SU-DHL-6 (cell line): ENCODE data around the gene THSD4.

Experiments
- H2AFZ ChIP-seq: fragments of 200-600 bp; sonication (generic); 2 replicates; pipeline ENCODE4 v1.6.1; 2014; ENCODE audit warnings: low read depth, mild to moderate bottlenecking, moderate library complexity, mixed read lengths, antibody characterized with exemption, low read length; ENCODE audit not compliant: severe bottlenecking
- H3F3A ChIP-seq: fragments of 200-600 bp; shearing (Covaris generic); 2 replicates; pipeline ENCODE4 v1.6.0; 2016; ENCODE audit warnings: antibody characterized with exemption, mild to moderate bottlenecking; ENCODE audit not compliant: insufficient read depth
- H3K27ac ChIP-seq: fragments of 200-600 bp; sonication (generic); 2 replicates; pipeline ENCODE4 v1.5.1; 2016; ENCODE audit warnings: low read depth, mild to moderate bottlenecking, low read length, moderate library complexity, mixed read lengths
- H3K27me3 ChIP-seq: fragments of 200-600 bp; sonication (generic), shearing (Covaris generic); 2 replicates; pipeline ENCODE4 v1.6.0; 2014; ENCODE audit warnings: mild to moderate bottlenecking, low read length
- H3K36me3 ChIP-seq: fragments of 200-600 bp; sonication (generic); 2 replicates; pipeline ENCODE4 v1.6.1; 2014; ENCODE audit warnings: mild to moderate bottlenecking, low read length, mixed read lengths
- H3K4me2 ChIP-seq: fragments of 300-600, 200-600 bp; shearing (Covaris generic), sonication (generic); 2 replicates; pipeline ENCODE4 v1.6.0; 2014; ENCODE audit warnings: low read length, low read depth, mild to moderate bottlenecking; ENCODE audit not compliant: poor library complexity, severe bottlenecking
- H3K4me3 ChIP-seq: fragments of 200-600 bp; sonication (generic); 2 replicates; pipeline ENCODE4 v1.5.1; 2014; ENCODE audit warnings: antibody characterized with exemption, low read length, mild to moderate bottlenecking, mixed read lengths; ENCODE audit not compliant: insufficient read depth, poor library complexity, severe bottlenecking
- H3K79me2 ChIP-seq: fragments of 200-600 bp; sonication (generic); 2 replicates; pipeline ENCODE4 v1.6.1; 2014; ENCODE audit warnings: mild to moderate bottlenecking, low read length, moderate library complexity; ENCODE audit not compliant: insufficient read depth
- H3K9ac ChIP-seq: fragments of 200-600 bp; sonication (generic); 2 replicates; pipeline ENCODE4 v1.7.0; 2014; ENCODE audit warnings: mild to moderate bottlenecking, low read length
- H3K9me2 ChIP-seq: fragments of 200-600 bp; sonication (generic); replicated peaks from 2 replicates; pipeline ENCODE4 v1.6.1; 2014; ENCODE audit warnings: low read length; ENCODE audit not compliant: insufficient read depth
- H3K9me3 ChIP-seq: fragments of 200-600 bp; sonication (generic); 2 replicates; pipeline ENCODE4 v1.6.1; 2014; ENCODE audit warnings: low read length, mixed read lengths; ENCODE audit not compliant: insufficient read depth
- H4K20me1 ChIP-seq: fragments of 200-600 bp; sonication (generic); 2 replicates; pipeline ENCODE4 v1.6.1; 2014; ENCODE audit warnings: low read depth, mild to moderate bottlenecking, antibody characterized with exemption, low read length, moderate library complexity, mixed read lengths
- EZH2phosphoT487 ChIP-seq: fragments of 200-600 bp; sonication (generic), shearing (Covaris generic); conservative IDR thresholded peaks from 2 replicates; pipeline ENCODE4 v1.6.1; 2018; ENCODE audit warnings: mild to moderate bottlenecking, antibody characterized with exemption, low read length, moderate library complexity, mixed read lengths
- TF ChIP-seq, protein P1 (sequence below): fragments of 200-600 bp; sonication (generic); IDR thresholded peaks from one replicate; pipeline ENCODE4 v1.5.1; 2017; ENCODE audit warnings: antibody characterized with exemption, mild to moderate bottlenecking, low read length, moderate library complexity; ENCODE audit not compliant: insufficient read depth, poor library complexity, severe bottlenecking

The THSD4 gene

DNA sequence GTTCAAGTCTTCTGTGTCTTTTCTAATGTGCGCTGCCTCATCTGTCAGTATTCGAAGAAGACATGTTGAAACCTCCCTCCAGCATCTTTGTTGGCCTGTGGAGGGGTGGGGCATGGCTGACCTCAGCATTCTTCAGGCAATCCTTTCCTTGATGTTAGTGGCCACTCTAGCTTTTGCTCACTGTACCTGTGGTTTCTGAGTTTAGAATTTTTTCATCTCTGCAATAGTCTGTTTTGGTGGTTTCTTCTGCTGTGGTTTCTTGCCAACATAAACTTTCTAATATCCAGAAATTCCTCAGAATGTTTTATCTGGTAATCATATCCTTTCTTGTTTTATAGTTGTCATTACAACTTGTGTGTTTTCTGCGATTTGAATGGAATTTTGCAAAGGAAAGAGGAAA is 443.8 kb downstream of the THSD4 start:
- TF ChIP-seq EZH2phosphoT487, result no peak
- TF ChIP-seq, protein P1, sequence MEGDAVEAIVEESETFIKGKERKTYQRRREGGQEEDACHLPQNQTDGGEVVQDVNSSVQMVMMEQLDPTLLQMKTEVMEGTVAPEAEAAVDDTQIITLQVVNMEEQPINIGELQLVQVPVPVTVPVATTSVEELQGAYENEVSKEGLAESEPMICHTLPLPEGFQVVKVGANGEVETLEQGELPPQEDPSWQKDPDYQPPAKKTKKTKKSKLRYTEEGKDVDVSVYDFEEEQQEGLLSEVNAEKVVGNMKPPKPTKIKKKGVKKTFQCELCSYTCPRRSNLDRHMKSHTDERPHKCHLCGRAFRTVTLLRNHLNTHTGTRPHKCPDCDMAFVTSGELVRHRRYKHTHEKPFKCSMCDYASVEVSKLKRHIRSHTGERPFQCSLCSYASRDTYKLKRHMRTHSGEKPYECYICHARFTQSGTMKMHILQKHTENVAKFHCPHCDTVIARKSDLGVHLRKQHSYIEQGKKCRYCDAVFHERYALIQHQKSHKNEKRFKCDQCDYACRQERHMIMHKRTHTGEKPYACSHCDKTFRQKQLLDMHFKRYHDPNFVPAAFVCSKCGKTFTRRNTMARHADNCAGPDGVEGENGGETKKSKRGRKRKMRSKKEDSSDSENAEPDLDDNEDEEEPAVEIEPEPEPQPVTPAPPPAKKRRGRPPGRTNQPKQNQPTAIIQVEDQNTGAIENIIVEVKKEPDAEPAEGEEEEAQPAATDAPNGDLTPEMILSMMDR, result no peak
- H3F3A ChIP-seq, result no peaks in the 10 kb centered on the region
- no peak overlapping the region for H2AFZ ChIP-seq
- H3K4me2 ChIP-seq, result no peak overlapping the region
- H3K9me2 ChIP-seq, result no peaks in the 10 kb centered on the region
- no peaks in the 10 kb centered on the region for H3K9me3 ChIP-seq
- no peak overlapping the region for H3K9ac ChIP-seq
- H3K27ac ChIP-seq, result no peak overlapping the region
- no peaks in the 10 kb centered on the region for H3K36me3 ChIP-seq
- H4K20me1 ChIP-seq, result no peaks in the 10 kb centered on the region
- no peaks in the 10 kb centered on the region for H3K79me2 ChIP-seq
- no peak overlapping the region for H3K4me3 ChIP-seq
- peaks cover 4% of the 10 kb centered on the region; the same call in 1 of the 2 replicates for H3K27me3 ChIP-seq

DNA sequence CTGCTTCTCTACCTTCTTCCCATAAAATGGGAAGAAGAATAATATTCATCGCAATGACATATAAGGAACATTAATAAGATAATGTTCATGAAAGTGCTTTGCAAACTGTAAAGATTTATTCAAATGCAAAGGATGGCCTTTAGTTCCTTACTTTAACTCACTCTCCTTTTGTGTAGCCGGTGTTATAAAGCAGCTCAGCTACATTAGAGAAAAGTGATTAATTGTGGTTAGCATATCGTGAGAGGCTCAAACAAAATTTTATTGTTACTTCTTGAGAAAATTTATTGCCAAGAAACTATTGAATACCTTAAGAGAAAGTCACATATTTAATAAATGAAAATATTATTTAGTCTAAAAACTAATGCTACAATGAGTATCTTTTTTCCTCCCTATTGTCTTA is 444.3 kb downstream of the THSD4 start:
- H3K27me3 ChIP-seq, result peaks cover 4% of the 10 kb centered on the region; the same call in 1 of the 2 replicates
- no peak for TF ChIP-seq EZH2phosphoT487
- TF ChIP-seq, protein P1, result no peak
- no peaks in the 10 kb centered on the region for H4K20me1 ChIP-seq
- no peaks in the 10 kb centered on the region for H3F3A ChIP-seq
- H3K9me3 ChIP-seq, result no peaks in the 10 kb centered on the region
- no peak overlapping the region for H3K4me3 ChIP-seq
- H3K4me2 ChIP-seq, result no peak overlapping the region
- H3K9ac ChIP-seq, result no peak overlapping the region
- H3K36me3 ChIP-seq, result no peaks in the 10 kb centered on the region
- no peak overlapping the region for H3K27ac ChIP-seq
- H2AFZ ChIP-seq, result no peak overlapping the region
- no peaks in the 10 kb centered on the region for H3K9me2 ChIP-seq
- no peaks in the 10 kb centered on the region for H3K79me2 ChIP-seq

DNA sequence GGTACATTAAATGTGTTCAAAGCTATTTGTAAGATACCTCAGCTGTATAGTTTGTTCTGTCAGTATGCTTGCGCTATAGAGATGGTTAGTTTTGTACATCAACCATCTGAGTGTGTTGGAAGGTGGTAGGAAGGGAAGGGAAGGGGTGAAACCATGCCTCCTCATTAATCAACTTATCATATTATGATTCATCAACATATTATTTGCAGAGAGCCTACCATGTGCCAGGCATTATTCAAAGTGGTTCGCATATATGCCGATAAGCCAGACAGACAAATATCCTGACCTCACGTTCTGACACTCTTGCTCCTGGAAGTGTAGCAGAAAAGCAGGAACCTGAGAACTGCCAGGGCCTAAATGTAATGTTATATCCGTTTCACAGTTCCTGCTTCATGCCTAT is 447.0 kb downstream of the THSD4 start:
- no peaks in the 10 kb centered on the region for H3F3A ChIP-seq
- no peak overlapping the region for H2AFZ ChIP-seq
- no peak overlapping the region for H3K9ac ChIP-seq
- no peaks in the 10 kb centered on the region for H3K9me3 ChIP-seq
- no peaks in the 10 kb centered on the region for H3K9me2 ChIP-seq
- no peak overlapping the region for H3K27ac ChIP-seq
- peaks cover 4% of the 10 kb centered on the region; the same call in 1 of the 2 replicates for H3K27me3 ChIP-seq
- H4K20me1 ChIP-seq, result no peaks in the 10 kb centered on the region
- no peak overlapping the region for H3K4me2 ChIP-seq
- no peak overlapping the region for H3K4me3 ChIP-seq
- H3K36me3 ChIP-seq, result no peaks in the 10 kb centered on the region
- TF ChIP-seq, protein P1, result no peak
- no peak for TF ChIP-seq EZH2phosphoT487
- no peaks in the 10 kb centered on the region for H3K79me2 ChIP-seq
